Upper lobe of left lung (tissue), 4 donors: ENCODE results near the gene ZSCAN30.

ENCODE experiments used
- CTCF ChIP-seq, 6 experiments: fragments of 450-650 bp in 4 of 6; fragments of 200-600 bp in 2 of 6; sonication (generic) in 2 of 6; IDR thresholded peaks; one replicate each; pipeline ENCODE4 v1.5.1; 2016 to 2019; ENCODE audit warnings: antibody characterized with exemption in 6 of 6
- EP300 ChIP-seq, 4 donors: sonication (generic); formaldehyde crosslinking; IDR thresholded peaks; one replicate each; pipeline ENCODE4 v1.5.1; 2017; ENCODE audit warnings: antibody characterized with exemption in 4 of 4, control low read depth in 2 of 4
- POLR2A ChIP-seq, 4 donors: fragments of 450-650 bp; IDR thresholded peaks; one replicate each; pipeline ENCODE4 v1.5.1; 2016 to 2017; ENCODE audit warnings: antibody characterized with exemption in 4 of 4, mild to moderate bottlenecking in 2 of 4
- POLR2AphosphoS5 ChIP-seq, 2 donors: sonication (generic); formaldehyde crosslinking; IDR thresholded peaks; one replicate each; pipeline ENCODE4 v1.5.1; 2017; ENCODE audit warnings: antibody characterized with exemption in 2 of 2

GRCh38 chr18:35334212-35334611 is 44.2 kb upstream of the ZSCAN30 start:
- TF ChIP-seq CTCF (IDR thresholded peaks at IDR 0.05) (no peak), POLR2AphosphoS5 (IDR thresholded peaks at IDR 0.05) (no peak), EP300 (IDR thresholded peaks at IDR 0.05) (no peak), POLR2A (IDR thresholded peaks at IDR 0.05) (no peak)
